A549 (cell line): ENCODE data around the gene CA12.

ENCODE experiments used
- CBX8 ChIP-seq: fragments of 200-600 bp; sonication (generic); IDR thresholded peaks from 2 replicates; pipeline ENCODE4 v1.6.1; 2016
- CTCF ChIP-seq: fragments of >200 bp; sonication (Bioruptor Twin); formaldehyde crosslinking; IDR thresholded peaks from 3 replicates; pipeline ENCODE4 v1.5.1; 2016
- EHMT2 ChIP-seq: fragments of 200-600 bp; sonication (generic); IDR thresholded peaks from 2 replicates; pipeline ENCODE4 v1.6.1; 2016; ENCODE audit warnings: antibody characterized with exemption, low read depth, mild to moderate bottlenecking, moderate library complexity
- EP300 ChIP-seq, 2 experiments: fragments of >200 bp; sonication (Bioruptor Twin); formaldehyde crosslinking; IDR thresholded peaks; 2 replicates in 1 of 2; 3 replicates in 1 of 2; pipeline ENCODE4 v1.6.1; 2016 to 2017
- FOSB ChIP-seq: fragments of 250-450 bp; sonication (Bioruptor Pico); IDR thresholded peaks from 2 replicates; pipeline ENCODE4 v1.5.0; 2020; ENCODE audit warnings: mild to moderate bottlenecking, moderate library complexity
- HES2 ChIP-seq: fragments of >200 bp; sonication (Bioruptor Twin); formaldehyde crosslinking; IDR thresholded peaks from 2 replicates; pipeline ENCODE4 v1.6.1; 2016
- KDM5A ChIP-seq: fragments of 200-600 bp; sonication (generic); IDR thresholded peaks from 2 replicates; pipeline ENCODE4 v1.6.1; 2016; ENCODE audit warnings: antibody characterized with exemption, mild to moderate bottlenecking
- MYC ChIP-seq: IDR thresholded peaks from 2 replicates; pipeline ENCODE4 v1.6.1; 2012; ENCODE audit warnings: mild to moderate bottlenecking, inconsistent platforms, low read length, improper control_type of control experiment, borderline replicate concordance
- NR3C1 ChIP-seq: fragments of >200 bp; sonication (Bioruptor Twin); formaldehyde crosslinking; IDR thresholded peaks from 3 replicates; pipeline ENCODE4 v1.6.1; 2017
- POLR2A ChIP-seq: IDR thresholded peaks from 2 replicates; pipeline ENCODE4 v1.6.1; 2012; ENCODE audit warnings: mild to moderate bottlenecking, low read length
- RAD21 ChIP-seq, 2 experiments: fragments of >200 bp in 1 of 2; sonication (Bioruptor Twin) in 1 of 2; formaldehyde crosslinking in 1 of 2; IDR thresholded peaks in 1 of 2; conservative IDR thresholded peaks in 1 of 2; 2 replicates in 1 of 2; 3 replicates in 1 of 2; pipeline ENCODE4 v1.6.1; 2012 to 2018; ENCODE audit warnings: inconsistent platforms in 1 of 2

- no peak for TF ChIP-seq NR3C1
- no peak for TF ChIP-seq KDM5A
- no peak for TF ChIP-seq CTCF
- TF ChIP-seq RAD21 (conservative IDR thresholded peaks at IDR 0.05 in 1 of 2, IDR thresholded peaks at IDR 0.05 in 1 of 2): no peak
- TF ChIP-seq FOSB: no peak
- no peak for TF ChIP-seq MYC
- TF ChIP-seq HES2: no peak
- no peak for TF ChIP-seq EP300 (IDR thresholded peaks at IDR 0.05)
- TF ChIP-seq POLR2A: no peak
- no peak for TF ChIP-seq CBX8
- no peak for TF ChIP-seq EHMT2
Observed at GRCh38 chr15:63373866-63374548, 7.6 kb downstream of the CA12 start.
